HEK293 (cell line): Measurements from ENCODE around the gene CCDC124.

Experiments
- ELK4 ChIP-seq: IDR thresholded peaks from 2 replicates; pipeline ENCODE4 v1.6.1; 2011; ENCODE audit warnings: mild to moderate bottlenecking, low read depth, low read length, borderline replicate concordance
- KLF10 ChIP-seq: fragments of 450-650 bp; IDR thresholded peaks from 2 replicates; pipeline ENCODE4 v1.5.1; 2018; ENCODE audit warnings: missing biosample characterization, mild to moderate bottlenecking, missing genetic modification characterization
- PRDM2 ChIP-seq: fragments of 450-650 bp; formaldehyde crosslinking; IDR thresholded peaks from 2 replicates; pipeline ENCODE4 v1.5.1; 2016; ENCODE audit warnings: missing biosample characterization, missing genetic modification characterization, borderline replicate concordance
- REST ChIP-seq: fragments of 450-650 bp; formaldehyde crosslinking; IDR thresholded peaks from 2 replicates; pipeline ENCODE4 v1.5.1; 2016; ENCODE audit warnings: missing biosample characterization, missing genetic modification characterization
- SCRT2 ChIP-seq: fragments of 450-650 bp; formaldehyde crosslinking; IDR thresholded peaks from 2 replicates; pipeline ENCODE4 v1.5.1; 2016; ENCODE audit warnings: missing biosample characterization, missing genetic modification characterization
- TSHZ1 ChIP-seq: fragments of 450-650 bp; formaldehyde crosslinking; IDR thresholded peaks from 2 replicates; pipeline ENCODE4 v1.5.1; 2016; ENCODE audit warnings: missing biosample characterization, missing genetic modification characterization, borderline replicate concordance
- YY1 ChIP-seq: fragments of 450-650 bp; formaldehyde crosslinking; IDR thresholded peaks from 2 replicates; pipeline ENCODE4 v1.5.1; 2018; ENCODE audit warnings: missing biosample characterization, missing genetic modification characterization
- ZFHX2 ChIP-seq: fragments of 450-650 bp; formaldehyde crosslinking; conservative IDR thresholded peaks from 2 replicates; pipeline ENCODE4 v1.5.1; 2016; ENCODE audit warnings: missing biosample characterization, missing genetic modification characterization
- ZFP69B ChIP-seq: fragments of 450-650 bp; formaldehyde crosslinking; IDR thresholded peaks from 2 replicates; pipeline ENCODE4 v1.5.1; 2016; ENCODE audit warnings: missing biosample characterization, missing genetic modification characterization
- ZNF19 ChIP-seq: fragments of 450-650 bp; formaldehyde crosslinking; IDR thresholded peaks from 2 replicates; pipeline ENCODE4; 2016; ENCODE audit warnings: missing biosample characterization, missing genetic modification characterization, low read depth
- ZNF2 ChIP-seq: fragments of 450-650 bp; formaldehyde crosslinking; IDR thresholded peaks from 2 replicates; pipeline ENCODE4 v1.5.1; 2016; ENCODE audit warnings: missing biosample characterization, missing genetic modification characterization
- ZNF311 ChIP-seq: fragments of 450-650 bp; formaldehyde crosslinking; IDR thresholded peaks from 2 replicates; pipeline ENCODE4 v1.5.1; 2017; ENCODE audit warnings: missing biosample characterization, missing genetic modification characterization, borderline replicate concordance
- ZNF324 ChIP-seq: fragments of 450-650 bp; formaldehyde crosslinking; IDR thresholded peaks from 2 replicates; pipeline ENCODE4 v1.5.1; 2016; ENCODE audit warnings: missing biosample characterization, missing genetic modification characterization
- ZNF350 ChIP-seq: fragments of 450-650 bp; formaldehyde crosslinking; IDR thresholded peaks from 2 replicates; pipeline ENCODE4 v1.5.0; 2017; ENCODE audit warnings: missing biosample characterization, mild to moderate bottlenecking, missing genetic modification characterization
- ZNF394 ChIP-seq: fragments of 450-650 bp; formaldehyde crosslinking; IDR thresholded peaks from 2 replicates; pipeline ENCODE4 v1.5.1; 2016; ENCODE audit warnings: missing biosample characterization, missing genetic modification characterization, mild to moderate bottlenecking, moderate library complexity, borderline replicate concordance
- ZNF510 ChIP-seq: fragments of 450-650 bp; formaldehyde crosslinking; IDR thresholded peaks from 2 replicates; pipeline ENCODE4 v1.5.1; 2018; ENCODE audit warnings: mild to moderate bottlenecking, missing genetic modification characterization, missing biosample characterization; ENCODE audit not compliant: insufficient replicate concordance
- ZNF660 ChIP-seq: fragments of 450-650 bp; IDR thresholded peaks from 2 replicates; pipeline ENCODE4 v1.5.1; 2018; ENCODE audit warnings: missing biosample characterization, mild to moderate bottlenecking, missing genetic modification characterization
- ZNF692 ChIP-seq: fragments of 450-650 bp; formaldehyde crosslinking; IDR thresholded peaks from 2 replicates; pipeline ENCODE4 v1.5.1; 2016; ENCODE audit warnings: missing biosample characterization, missing genetic modification characterization
- ZNF747 ChIP-seq: fragments of 450-650 bp; formaldehyde crosslinking; IDR thresholded peaks from 2 replicates; pipeline ENCODE4 v1.5.1; 2016; ENCODE audit warnings: missing biosample characterization, missing genetic modification characterization
- ZNF777 ChIP-seq: fragments of 450-650 bp; formaldehyde crosslinking; IDR thresholded peaks from 2 replicates; pipeline ENCODE4 v1.5.1; 2017; ENCODE audit warnings: missing biosample characterization, missing genetic modification characterization, borderline replicate concordance
- ZNF792 ChIP-seq: fragments of 450-650 bp; formaldehyde crosslinking; IDR thresholded peaks from 2 replicates; pipeline ENCODE4 v1.5.1; 2016; ENCODE audit warnings: missing biosample characterization, missing genetic modification characterization
- ZXDB ChIP-seq: fragments of 450-650 bp; formaldehyde crosslinking; IDR thresholded peaks from 2 replicates; pipeline ENCODE4 v1.5.1; 2016; ENCODE audit warnings: missing biosample characterization, missing genetic modification characterization

CCDC124 gene

GRCh38 chr19:17950310-17951156 is 17.7 kb downstream of the CCDC124 start (continued):
- TF ChIP-seq ELK4 (no peak), ZNF19 (no peak), ZNF660 (tag by site-specific recombination) (no peak), ZNF350 (tag by site-specific recombination) (no peak), TSHZ1 (tag by site-specific recombination) (no peak), KLF10 (no peak; the same call in 1 of the 2 replicates), ZNF394 (tag by site-specific recombination) (peak; percentile 60; the same call in 1 of the 2 replicates), PRDM2 (tag by site-specific recombination) (no peak), ZNF747 (tag by site-specific recombination) (no peak), REST (tag by site-specific recombination) (no peak), ZXDB (tag by site-specific recombination) (no peak), ZNF510 (no peak), ZFP69B (tag by site-specific recombination) (no peak), YY1 (tag by site-specific recombination) (no peak), ZNF2 (tag by site-specific recombination) (no peak), ZNF311 (tag by site-specific recombination) (no peak), SCRT2 (tag by site-specific recombination) (no peak), ZFHX2 (tag by site-specific recombination) (peak; percentile 96), ZNF792 (tag by site-specific recombination) (no peak), ZNF324 (no peak), ZNF777 (no peak), ZNF692 (tag by site-specific recombination) (peak; percentile 27; the same call in 1 of the 2 replicates)
